Epithelial cell of proximal tubule (primary cell): Measurements from ENCODE around the gene CLDN11. TPM values are rescaled to one million over a fixed set of nuclear protein-coding genes. Genes with fewer than 3 reads are reported as not detected.
A peak's percentile ranks its signal among the peaks of the same experiment; 100 is the strongest.

Experiments used
- DNase-seq: peaks from one replicate; pipeline ENCODE4 v3.0.0-alpha.2; 2011; ENCODE audit warnings: low read depth
- H3K4me3 ChIP-seq: 2 replicates; pipeline ENCODE4 v1.5.1; 2011; ENCODE audit warnings: low read depth, mild to moderate bottlenecking, low read length
- total RNA-seq: library from RNA; depleted of rRNA; stranded (reverse); fragments of >200 nt; gene quantifications from 2 replicates; pipeline ENCODE4 v1.2.3, GENCODE V29; 2015
- TF ChIP-seq, protein P1 (sequence below): conservative IDR thresholded peaks from 2 replicates; pipeline ENCODE4 v1.5.1; 2012; ENCODE audit warnings: low read depth, mild to moderate bottlenecking, low read length

The CLDN11 gene
- total RNA-seq, 1 donor from 2014 or later, result 33.7 TPM

DNA sequence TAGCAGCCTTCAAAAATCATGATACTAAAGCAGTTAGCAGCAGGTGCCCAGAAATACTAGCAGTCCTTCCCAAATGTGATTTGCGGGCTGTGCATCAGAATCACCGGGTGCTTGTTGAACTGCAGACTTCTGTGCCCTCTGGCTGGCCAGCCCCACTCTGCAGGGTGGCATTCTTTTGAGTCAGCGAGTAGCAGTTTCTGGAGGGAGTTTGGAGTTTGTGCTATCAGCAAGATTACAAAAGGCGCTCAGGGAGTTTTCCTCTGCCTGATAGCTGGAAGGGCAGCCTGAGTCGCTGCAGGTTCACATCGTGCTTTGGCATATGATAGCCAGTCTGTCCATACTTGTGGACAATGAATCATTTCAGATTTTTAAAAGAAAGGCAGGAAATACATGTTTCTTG lies 57.6 kb downstream of the CLDN11 start:
- no peak for DNase-seq
- no peak overlapping the region for H3K4me3 ChIP-seq
- TF ChIP-seq, protein P1, sequence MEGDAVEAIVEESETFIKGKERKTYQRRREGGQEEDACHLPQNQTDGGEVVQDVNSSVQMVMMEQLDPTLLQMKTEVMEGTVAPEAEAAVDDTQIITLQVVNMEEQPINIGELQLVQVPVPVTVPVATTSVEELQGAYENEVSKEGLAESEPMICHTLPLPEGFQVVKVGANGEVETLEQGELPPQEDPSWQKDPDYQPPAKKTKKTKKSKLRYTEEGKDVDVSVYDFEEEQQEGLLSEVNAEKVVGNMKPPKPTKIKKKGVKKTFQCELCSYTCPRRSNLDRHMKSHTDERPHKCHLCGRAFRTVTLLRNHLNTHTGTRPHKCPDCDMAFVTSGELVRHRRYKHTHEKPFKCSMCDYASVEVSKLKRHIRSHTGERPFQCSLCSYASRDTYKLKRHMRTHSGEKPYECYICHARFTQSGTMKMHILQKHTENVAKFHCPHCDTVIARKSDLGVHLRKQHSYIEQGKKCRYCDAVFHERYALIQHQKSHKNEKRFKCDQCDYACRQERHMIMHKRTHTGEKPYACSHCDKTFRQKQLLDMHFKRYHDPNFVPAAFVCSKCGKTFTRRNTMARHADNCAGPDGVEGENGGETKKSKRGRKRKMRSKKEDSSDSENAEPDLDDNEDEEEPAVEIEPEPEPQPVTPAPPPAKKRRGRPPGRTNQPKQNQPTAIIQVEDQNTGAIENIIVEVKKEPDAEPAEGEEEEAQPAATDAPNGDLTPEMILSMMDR, result no peak

GRCh38 chr3:170477395-170477794 lies 58.7 kb downstream of the CLDN11 start:
- TF ChIP-seq, protein P1, result no peak
- H3K4me3 ChIP-seq, result no peak overlapping the region
- DNase-seq, result no peak

DNA sequence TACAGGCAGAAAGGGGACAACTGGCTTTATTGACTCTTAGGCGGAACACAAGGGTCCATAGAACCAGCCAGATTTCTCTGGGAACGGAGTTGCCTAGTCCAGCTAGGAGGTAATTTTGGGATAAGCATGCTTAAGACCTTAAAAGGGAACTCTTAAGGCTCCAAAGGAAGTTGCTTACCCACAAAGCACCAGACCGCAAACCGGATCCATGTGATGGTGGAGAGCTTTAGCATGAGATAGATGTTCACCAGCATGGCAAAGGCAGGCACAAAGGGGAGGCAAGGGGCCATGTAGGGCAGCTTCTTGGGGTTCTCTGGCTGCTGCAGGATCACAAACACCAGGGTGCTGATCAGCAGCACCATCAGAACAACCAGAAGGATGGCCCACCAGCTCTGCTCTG lies 61.4 kb downstream of the CLDN11 start:
- DNase-seq, result no peak
- H3K4me3 ChIP-seq, result no peak overlapping the region
- TF ChIP-seq, protein P1, result no peak

DNA sequence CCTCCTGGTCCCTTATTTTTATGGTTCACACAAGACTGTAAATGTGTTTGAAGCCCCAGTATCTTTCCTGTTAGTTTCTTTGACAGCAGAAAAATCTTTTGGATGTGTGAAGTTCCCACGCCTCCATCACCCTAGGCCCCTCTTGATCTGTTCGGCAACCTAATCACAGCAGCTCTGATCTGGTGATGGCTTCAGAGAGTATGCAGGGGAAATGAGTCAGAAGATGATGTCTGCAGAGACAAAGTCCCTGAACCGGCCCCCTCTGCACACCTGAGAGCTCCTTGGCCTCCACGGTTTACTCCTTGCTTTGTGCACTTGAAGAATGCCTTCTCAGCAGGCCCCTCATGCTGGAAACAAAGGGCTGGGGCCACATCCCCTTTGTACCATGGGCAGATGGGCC lies 63.5 kb downstream of the CLDN11 start:
- no peak overlapping the region for H3K4me3 ChIP-seq
- DNase-seq, result no peak
- TF ChIP-seq, protein P1, result no peak

- DNase-seq, result no peak
- H3K4me3 ChIP-seq, result no peak overlapping the region
- TF ChIP-seq, protein P1, result peak; percentile 37
Measured at GRCh38 chr3:170483485-170484262, 65.0 kb downstream of the CLDN11 start.

Other genes with a start within 250 kb of the CLDN11 start
- 13.0 and 18.5 TPM in 2 replicates for gene PHC3, start 237.1 kb upstream of the CLDN11 start, total RNA-seq
- 48.0 and 48.6 TPM in 2 replicates for gene PRKCI, start 196.4 kb upstream of the CLDN11 start, total RNA-seq
- gene SKIL, start 61.2 kb upstream of the CLDN11 start, total RNA-seq, result 25.1 and 29.3 TPM in 2 replicates
- under 0.01 and 0.12 TPM in 2 replicates for gene SLC7A14, start 167.2 kb downstream of the CLDN11 start, total RNA-seq